PC-9 (cell line): ENCODE results near the gene SORT1.

Experiments used
- EZH2 ChIP-seq: fragments of 200-600 bp; sonication (generic); IDR thresholded peaks from 2 replicates; pipeline ENCODE4 v1.8.0; 2017; ENCODE audit warnings: antibody characterized with exemption, low read depth
- TF ChIP-seq, protein P1 (sequence below): fragments of 200-600 bp; sonication (generic); conservative IDR thresholded peaks from 2 replicates; pipeline ENCODE4 v1.6.1; 2017; ENCODE audit warnings: mixed run types, antibody characterized with exemption, mild to moderate bottlenecking, moderate library complexity

DNA sequence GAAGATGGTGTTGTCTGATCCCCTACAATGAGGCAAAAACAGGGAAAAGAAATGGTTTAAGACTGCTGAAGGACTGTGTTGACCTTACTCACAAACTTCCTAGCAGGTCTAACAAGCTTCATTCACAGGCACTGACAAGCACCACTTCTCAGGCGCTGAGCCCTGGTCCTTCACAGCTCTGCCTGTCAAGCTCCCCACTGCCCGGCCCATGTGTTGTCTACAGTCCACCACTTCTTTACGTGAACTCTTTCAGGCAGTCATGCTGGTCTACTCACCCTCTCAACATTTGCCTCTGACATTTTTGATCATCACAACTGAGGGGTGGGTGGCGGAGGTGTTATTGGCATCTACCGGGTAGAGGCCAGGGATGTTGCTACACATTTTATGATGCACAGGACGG, 50.2 kb downstream of the SORT1 start:
- TF ChIP-seq, protein P1, sequence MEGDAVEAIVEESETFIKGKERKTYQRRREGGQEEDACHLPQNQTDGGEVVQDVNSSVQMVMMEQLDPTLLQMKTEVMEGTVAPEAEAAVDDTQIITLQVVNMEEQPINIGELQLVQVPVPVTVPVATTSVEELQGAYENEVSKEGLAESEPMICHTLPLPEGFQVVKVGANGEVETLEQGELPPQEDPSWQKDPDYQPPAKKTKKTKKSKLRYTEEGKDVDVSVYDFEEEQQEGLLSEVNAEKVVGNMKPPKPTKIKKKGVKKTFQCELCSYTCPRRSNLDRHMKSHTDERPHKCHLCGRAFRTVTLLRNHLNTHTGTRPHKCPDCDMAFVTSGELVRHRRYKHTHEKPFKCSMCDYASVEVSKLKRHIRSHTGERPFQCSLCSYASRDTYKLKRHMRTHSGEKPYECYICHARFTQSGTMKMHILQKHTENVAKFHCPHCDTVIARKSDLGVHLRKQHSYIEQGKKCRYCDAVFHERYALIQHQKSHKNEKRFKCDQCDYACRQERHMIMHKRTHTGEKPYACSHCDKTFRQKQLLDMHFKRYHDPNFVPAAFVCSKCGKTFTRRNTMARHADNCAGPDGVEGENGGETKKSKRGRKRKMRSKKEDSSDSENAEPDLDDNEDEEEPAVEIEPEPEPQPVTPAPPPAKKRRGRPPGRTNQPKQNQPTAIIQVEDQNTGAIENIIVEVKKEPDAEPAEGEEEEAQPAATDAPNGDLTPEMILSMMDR: no peak
- TF ChIP-seq EZH2: no peak
